ENCODE measurements around the gene SCN1A.
"Not testable (repeated sequence)": the region's sequence is repeated elsewhere in the genome, so short reads cannot be mapped to it uniquely, and the experiment has no call there.

Gene SCN1A

DNA sequence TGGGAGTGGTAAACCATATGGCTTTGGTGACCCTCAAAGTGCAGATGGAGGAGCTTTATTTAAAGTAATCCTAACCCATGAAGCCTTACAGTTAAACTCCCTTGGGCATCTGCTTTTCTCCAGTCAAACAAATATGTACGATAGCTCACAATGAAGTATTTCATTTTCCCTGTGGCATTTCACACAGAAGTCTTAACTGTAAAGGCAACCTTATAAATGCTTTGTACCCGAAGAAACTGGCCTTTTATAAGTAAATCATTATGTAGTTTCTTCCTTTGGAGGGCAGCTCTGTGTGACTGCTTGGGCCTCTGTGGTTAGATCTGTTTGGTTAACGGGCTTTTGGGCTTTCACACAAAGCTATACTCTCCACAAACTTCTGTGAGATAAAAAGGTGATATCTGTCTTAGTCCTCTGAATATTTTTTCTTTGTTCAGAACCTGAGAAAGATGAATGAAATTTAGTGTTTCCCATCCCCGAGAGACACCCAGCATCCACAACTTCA is 46.6 kb downstream of the SCN1A start:
- no peak for DNase-seq (ENCODE audit: low read depth)

DNA sequence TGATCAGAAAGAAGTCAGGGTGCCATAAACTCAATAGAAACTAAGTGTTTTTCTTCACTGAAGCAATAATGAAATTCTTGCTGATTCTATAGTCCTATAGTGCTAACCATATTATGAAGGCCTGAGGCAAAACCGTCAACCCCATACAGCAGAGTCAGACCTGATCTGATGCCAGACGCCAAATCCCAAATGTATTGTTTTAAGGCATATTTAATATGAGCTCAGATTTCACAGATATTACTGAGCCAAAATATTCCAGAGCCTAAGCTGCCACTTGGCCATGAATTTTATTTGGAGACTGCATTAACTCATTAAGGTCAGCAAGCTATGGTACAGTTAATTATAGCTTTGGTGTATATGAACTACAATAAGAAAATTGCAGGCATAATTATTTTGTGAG is 53.4 kb downstream of the SCN1A start:
- no peak for DNase-seq (ENCODE audit: low read depth)

DNA sequence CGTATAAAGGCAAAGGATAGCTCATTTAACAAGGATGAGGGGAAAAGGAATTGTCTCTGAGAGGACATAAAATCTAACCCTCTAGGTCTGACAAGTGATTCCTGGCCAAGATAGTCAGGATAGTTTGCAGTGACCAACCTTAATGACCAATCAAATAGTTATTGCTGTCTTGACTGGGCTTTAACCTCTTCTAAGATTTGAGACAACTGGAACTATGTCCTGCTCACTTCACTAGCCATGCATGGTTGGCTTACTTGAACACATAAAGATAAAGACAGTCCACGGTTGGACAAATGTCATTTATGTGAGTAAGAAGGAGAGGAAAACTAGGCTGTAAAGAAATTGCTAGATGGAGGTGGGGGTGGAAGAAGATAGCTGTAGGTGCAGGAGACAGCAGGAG is 53.8 kb downstream of the SCN1A start:
- DNase-seq (ENCODE audit: low read depth), result no peak

DNA sequence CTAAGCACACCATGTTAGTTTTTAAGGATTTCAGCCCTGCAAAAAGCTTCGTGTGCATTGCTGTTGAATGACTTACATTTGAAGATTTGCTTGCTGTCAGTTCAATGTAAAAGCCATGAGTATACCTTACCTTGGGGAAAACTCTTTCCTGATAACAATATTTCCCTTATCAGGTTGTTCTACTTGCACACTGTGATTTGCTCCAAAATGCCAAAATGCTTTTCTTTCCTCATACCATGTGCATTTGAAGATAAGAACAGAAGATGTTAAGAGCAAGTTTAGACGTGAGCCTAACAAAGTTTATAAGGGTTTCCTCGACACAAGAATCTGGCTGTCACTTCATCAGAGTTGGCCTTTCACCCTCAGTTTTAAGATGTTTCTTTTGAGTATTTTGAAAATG is 57.6 kb downstream of the SCN1A start:
- no peak for DNase-seq (ENCODE audit: low read depth)

DNA sequence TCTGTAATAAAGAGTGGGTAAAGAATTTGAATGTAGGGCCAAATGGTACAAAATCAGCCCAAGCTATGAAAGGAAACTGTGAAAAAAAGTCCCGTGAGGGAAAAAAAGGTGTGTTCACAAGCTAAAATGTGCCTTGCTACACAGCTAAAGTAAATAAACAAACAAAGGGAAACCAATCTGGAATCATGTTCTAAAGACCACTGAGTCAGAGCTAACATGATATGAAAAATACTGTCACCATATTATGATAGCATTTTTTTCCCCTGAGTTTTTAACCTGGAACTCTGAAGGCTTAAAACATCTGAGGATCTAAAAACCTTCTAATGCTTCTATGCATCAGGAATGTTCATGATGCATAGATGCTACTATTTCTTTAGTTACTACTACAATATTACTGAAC is 58.8 kb downstream of the SCN1A start:
- no peak for DNase-seq (ENCODE audit: low read depth)

DNA sequence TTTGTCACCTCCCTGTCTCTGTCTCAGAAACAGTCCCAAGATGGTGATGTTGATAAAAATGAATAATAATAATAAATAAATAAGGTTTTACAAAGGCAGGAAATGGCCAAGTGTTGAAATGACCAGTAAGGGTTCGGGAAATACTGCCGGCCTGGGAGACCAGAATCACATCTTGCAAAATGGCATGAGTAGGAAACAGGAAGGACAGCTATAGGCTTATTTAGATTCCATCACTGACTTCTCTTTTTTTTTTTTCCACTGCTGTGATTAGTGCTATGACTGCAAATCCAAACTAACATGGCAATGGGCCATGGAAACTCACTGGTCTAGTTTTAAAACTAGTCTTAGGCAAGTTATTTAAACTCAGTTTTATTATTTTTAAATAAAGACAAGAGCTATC is 60.6 kb downstream of the SCN1A start:
- DNase-seq (ENCODE audit: low read depth), result no peak

DNA sequence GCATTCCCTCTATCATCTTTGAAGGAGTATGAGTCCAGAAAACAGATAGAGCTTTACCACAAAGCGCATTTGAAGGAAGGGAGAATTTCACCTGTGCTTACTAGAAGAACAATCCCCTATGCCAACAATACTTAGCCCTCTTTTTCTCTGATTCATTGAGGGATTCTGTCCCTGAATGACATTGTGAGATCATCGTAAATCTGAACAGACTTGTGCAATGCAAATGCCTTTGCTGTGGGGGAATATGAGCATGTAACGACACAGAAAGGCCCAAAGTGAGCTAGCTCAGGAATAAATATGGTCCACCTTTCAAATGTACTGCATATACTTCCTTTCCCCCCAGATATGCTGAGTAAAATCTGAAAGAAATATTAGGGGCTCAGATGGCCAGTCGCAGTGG is 67.6 kb downstream of the SCN1A start:
- DNase-seq (ENCODE audit: low read depth), result no peak

DNA sequence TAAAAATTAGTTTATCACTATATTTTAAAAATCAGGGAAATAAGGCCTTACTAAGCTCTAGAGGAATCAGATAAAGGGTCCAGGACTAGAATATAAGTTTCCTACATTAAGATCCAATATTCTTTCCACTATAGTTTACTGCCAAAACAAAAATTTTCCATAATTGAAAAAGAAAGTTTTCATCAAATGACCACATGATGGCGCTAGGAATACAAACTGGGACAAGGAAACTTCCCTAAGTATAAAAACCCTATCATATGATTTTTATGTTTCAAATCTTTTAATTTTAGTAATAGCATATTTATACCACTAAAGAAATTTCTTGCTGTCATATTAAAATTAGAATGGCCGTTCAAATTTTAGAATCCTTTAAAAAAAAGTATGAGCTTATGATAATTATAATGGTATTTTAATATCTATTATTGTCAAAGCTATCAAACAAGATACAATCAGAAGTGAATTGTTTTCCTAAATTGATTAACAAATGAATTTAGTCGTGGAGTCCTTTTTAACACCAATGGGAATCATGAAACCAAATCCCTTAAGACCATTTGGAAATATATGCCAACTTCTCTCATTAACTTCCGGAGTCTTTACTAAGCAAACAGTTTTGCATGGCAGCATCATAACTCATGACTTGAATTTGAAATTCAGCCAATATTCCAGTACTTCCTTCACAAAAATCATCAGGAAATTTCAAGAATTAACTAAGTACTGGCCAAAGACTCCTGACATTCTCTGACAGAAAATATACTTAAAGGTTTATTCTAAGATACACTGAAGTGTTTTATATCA is 70.3 kb downstream of the SCN1A start:
- no peak for DNase-seq (ENCODE audit: low read depth)

DNA sequence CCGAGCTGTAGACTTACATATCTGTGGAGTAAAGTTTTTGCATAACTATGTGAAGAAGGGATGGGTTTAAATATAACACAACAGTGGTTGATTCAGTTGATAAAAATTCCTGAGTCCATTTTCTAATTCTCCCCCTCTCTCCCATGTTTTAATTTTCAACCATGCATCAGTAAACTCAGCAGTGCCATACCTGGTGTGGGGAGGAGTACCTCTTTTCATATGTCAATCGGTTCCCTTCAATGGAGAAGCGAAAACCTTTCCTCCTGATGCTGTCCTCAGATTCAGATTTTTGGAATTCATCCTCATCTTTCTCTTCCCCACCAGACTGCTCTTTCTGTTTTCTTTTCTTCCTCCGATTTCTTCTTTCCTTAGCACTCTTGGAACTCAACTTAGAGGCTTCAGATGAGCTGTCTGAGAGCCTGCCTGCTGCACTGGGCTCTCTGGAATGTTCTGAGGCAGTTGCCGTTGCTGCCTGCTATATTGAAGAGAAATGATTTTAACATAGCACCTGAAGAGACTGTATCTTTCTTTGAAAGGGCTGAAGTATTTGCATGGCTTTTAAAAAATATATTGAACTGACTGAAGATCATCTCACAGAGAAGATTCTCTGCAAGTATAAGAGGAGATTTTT is 82.9 kb downstream of the SCN1A start:
- DNase-seq (ENCODE audit: low read depth), result no peak

DNA sequence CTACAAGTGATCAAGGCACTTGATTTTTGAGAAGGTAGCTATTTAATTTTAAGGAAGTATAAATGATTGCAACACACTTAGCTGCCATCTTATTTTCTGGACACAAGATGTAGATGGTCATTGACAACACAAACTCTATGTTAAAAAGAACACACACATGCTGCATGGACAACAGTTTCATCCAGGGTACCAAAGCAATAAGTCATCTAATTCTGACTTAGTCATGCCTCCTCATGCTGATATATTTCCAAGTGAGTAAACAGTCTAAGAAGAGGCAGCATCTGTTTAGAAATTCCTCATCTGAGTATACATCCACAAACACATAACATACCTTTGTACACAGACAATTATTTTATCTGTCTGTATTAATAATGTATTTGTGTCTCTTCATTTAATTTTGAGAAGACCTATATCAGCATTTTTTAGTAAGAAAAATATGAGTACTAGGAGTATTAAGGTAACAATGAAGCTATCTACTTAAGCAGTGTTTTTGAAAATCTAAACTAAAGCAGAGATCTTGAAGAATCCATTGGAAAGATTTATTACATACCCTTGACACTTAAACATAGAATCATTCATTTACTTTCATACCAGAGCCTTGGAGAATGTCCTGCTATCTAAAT is 84.9 kb downstream of the SCN1A start:
- DNase-seq (ENCODE audit: low read depth), result no peak

DNA sequence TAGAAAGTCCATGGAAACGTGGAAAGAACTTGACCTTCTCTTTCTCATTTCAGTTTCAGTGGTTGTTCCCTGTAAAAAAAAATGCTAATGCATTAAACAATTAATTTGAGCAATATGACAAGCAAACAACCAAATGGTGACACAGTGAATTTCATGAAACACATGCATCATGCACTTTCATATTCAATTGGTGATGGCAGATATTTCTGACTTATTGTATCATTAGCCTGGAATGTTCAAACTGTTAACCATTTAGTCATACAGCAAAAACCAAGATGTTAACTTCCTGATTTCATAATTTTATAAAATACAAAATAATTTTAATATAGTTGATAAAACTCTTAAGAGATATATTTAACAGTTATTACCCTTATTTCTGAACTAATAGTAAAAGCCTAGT is 85.5 kb downstream of the SCN1A start:
- no peak for DNase-seq (ENCODE audit: low read depth)

DNA sequence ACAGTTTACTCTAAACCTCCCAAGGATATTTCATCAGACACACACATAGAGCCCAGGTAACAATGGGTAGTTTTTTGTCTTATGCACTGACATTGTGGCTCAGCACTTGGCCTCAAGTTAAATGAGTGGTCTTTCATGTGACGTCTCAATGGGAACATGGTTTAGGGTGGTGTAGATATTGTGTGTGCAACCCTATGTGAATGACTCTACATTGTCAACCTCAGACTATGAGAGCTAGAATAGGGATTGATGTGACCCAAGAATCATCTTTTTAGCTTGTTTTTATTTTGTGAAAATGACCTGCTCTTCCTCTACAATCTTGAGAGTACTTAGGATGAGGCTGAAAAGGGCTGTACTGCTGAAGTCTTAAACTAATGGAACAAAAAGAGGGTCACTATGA is 86.2 kb downstream of the SCN1A start:
- no peak for DNase-seq (ENCODE audit: low read depth)

DNA sequence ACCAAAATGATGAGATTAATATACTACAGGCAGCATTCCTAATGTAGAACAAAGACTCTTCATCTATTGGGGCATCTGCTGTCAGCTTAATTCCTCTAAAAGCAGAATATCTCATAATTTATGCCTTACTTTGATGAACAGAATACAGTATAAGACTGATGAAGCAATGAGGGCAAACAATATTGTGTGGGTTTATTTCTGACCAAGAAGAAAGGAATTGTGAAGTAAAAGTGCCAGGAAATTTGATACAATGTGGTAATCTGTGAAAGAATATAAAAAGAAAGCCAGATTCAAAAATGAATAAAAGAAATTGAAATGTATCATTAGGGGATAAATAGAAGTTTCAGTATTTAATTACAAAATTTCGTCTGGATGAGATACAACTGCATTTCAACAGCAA is 95.5 kb downstream of the SCN1A start:
- DNase-seq (ENCODE audit: low read depth), result no peak

DNA sequence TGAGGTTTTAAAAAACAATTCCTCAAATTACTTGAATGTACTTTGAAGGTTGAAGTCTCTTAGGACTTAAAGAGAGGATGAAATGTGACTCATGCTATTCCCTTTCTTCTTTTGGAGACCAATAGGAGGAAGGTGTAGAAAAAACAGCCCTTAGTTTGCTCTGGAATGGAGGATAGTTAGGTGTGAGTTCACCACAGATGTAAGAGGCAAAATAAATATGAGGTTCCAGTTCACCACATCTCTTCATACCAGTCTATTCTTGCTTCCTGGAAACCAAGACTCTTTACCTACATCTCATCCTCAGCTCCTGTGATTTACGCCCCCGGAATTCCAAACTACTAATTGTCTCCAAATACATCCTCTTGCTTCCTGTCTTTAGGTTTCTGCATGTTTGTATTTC is 96.8 kb downstream of the SCN1A start:
- no peak for DNase-seq (ENCODE audit: low read depth)

DNA sequence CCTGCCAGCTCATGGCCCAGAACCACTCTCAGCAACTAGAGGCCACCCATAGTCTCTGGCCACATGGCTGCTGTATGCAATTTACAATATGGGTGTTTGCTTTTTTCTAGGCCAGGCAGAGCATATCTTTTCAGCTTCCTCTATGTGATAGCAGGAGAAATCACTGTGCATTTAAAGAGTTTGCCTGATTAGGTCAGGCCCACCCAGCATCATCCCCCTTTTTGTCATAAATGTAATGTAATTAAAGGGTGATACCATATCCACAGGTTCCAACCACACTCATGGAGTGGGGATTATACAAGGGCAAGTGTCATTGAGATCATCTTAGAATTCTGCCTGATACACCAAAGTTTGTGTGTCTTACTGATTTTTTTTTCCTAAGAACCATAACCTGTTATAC is 102.5 kb downstream of the SCN1A start:
- no peak for DNase-seq (ENCODE audit: low read depth)

DNA sequence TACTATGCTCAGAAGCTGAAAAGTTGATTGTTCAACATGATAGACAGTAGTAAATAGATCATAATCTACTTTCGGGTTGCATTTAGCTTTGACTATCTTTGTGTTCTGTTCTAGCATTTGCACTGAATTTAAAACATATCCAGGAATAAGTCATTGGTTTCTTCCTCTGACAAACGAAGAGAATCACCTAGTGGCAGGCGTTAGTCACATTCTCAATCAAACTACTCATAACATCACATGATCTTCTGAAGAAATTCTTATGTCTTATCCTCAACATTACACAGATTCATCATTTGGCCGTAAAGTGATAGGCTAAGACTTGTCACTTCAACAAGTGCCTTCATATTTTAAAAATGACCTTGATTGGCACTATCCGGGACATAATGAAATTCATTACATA is 110.6 kb downstream of the SCN1A start:
- no peak for DNase-seq (ENCODE audit: low read depth)

DNA sequence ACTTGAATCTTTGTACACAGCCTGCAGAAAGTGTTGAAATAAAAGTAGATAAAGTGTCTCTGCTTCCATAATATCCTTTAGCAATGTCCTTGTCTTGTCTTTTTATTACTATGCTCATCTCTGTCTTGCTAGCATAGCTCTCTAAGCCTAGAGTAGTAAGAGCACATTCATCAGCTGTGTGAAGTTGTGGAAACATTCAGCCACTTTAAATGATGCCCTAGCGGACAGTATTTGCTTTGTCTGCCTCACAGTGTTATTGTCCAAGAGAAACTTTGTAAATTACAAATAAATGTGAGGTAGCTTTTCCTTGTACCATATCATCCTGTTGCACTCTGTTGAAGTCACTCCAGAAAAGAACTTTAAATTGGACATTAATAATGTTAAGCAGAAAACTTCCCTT is 113.9 kb downstream of the SCN1A start:
- DNase-seq (ENCODE audit: low read depth), result no peak

DNA sequence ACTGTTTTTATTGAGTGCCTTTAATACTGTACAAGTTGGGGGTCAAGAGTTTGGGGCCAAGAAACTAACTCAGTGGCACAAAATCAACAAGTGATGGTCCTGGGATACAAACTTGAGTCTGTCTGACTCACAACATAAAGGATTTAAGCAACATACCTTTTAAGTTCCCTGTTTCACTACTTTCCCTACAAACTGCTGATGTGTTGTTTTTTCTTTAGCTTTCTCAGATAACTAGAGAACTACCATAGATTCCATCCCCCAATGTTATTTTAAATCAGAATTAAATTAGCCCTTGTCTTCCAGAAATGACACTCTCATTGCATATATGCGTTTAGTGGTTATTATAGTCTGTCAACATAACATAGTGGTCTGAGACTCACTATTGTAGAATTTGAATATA is 116.2 kb downstream of the SCN1A start:
- DNase-seq (ENCODE audit: low read depth), result no peak

DNA sequence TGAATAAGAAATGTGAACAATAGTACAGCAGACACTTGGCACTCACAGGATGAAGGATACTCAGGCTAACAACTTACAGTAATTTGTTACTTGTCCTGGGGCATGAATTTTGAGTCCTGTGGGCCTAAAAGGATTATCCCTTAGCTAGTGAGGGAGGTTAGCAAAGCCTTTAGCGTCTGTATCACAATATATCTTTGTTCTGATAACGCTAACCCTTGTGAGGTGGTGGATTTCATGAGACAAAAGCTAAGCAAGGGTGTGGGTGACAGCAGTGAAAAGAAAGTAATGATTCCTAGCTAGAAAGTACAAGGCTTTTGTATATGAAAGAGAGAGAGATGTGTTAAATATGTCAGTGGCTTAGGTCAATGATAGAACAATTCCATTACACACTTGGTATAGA is 127.4 kb downstream of the SCN1A start:
- no peak for DNase-seq (ENCODE audit: low read depth)

DNA sequence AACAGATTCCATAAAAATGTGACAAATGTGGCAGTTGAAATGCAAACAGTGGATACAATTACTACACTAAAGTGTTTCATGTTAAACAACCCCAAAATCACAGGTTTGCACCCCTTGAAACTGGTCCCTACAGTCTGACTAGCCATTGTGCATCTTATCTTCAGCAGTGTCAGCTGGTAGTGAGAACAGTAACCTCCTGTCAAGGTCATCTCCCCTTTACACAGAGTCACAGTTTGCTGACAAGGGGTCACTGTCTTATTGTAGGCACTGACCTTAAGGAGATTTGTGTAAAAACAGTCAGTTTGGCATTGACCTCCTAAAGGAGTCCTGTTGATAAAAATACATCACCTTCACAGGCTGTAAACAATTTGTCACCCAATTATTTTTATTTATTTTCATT is 137.0 kb downstream of the SCN1A start:
- DNase-seq (ENCODE audit: low read depth), result no peak

DNA sequence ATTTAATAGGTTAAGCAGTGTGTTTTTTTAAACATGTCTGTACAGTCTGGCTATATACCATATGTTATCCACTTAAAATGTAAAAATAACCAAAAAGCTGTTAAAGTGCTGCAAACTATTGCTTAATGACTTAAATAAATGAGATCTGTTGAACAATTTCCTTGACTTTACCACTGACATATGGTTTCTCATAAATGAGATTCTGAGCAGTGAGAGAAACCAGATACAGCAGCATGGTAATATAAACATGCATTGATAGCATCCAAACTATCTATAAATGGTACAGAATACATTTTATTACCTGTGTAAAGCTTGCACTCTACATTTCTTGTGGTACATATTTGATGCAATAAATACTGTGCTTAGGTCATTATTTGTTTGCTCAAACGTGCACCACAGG is 138.0 kb downstream of the SCN1A start:
- no peak for DNase-seq (ENCODE audit: low read depth)

DNA sequence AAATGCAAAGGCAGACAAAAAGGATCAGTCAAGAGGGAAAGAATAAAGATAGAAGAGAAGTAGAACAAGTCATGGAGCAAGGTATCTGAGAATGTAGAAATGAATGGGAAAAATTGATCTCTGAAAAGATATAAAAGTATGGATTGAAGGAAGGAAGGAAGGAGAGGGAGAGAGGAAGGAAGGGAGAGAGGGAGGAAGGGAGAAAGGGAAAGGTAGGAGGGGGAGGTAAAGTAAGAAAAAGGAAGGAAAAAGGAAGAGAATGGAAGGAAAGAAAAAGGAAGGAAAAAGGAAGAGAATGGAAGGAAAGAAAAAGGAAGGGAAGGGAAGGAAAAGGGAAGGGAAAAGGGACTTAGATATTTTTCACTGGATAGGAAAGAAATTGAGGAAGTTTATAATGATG is 142.7 kb downstream of the SCN1A start:
- no peak for DNase-seq (ENCODE audit: low read depth)

DNA sequence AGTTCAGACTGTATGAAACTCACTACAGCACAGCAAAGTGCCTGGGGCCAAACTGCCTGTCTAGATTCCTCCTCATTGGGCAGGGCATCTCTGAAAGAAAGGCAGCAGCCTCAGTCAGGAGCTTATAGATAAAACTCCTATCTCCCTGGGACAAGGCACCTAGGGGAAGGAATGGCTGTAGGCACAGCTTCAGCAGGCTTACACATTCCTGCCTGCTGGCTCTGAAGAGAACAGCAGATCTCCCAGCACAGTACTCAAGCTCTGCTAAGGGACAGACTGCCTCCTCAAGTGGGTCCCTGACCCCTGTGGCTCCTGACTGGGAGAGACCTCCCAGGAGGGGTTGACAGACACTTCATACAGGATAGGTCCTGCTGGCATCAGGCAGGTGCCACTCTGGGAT is 155.7 kb downstream of the SCN1A start:
- not testable (repeated sequence) for DNase-seq (ENCODE audit: low read depth)

All from HS-27A (cell line).